K562 (cell line): ENCODE results near the gene SIGLEC11.

ENCODE experiments used
- ELF4 ChIP-seq: fragments of 450-650 bp; formaldehyde crosslinking; IDR thresholded peaks from 2 replicates; pipeline ENCODE4 v1.4.0; 2022; ENCODE audit warnings: missing genetic modification characterization
- EP300 ChIP-seq: IDR thresholded peaks from 2 replicates; pipeline ENCODE4 v1.6.1; 2012; ENCODE audit warnings: low read length, improper control_type of control experiment
- HDAC2 ChIP-seq: fragments of 450-650 bp; IDR thresholded peaks from 2 replicates; pipeline ENCODE4 v1.6.1; 2016; ENCODE audit warnings: mild to moderate bottlenecking
- HSF4 ChIP-seq: fragments of 250-450 bp; sonication (Bioruptor Pico); IDR thresholded peaks from 2 replicates; pipeline ENCODE4 v2.1.2; 2022; ENCODE audit warnings: mild to moderate bottlenecking, moderate library complexity, borderline replicate concordance
- KDM1A ChIP-seq, 2 experiments: fragments of 450-650 bp; IDR thresholded peaks; 2 replicates each; pipeline ENCODE4 v1.6.1; 2016; ENCODE audit warnings: mild to moderate bottlenecking in 2 of 2
- MXI1 ChIP-seq: IDR thresholded peaks from 2 replicates; pipeline ENCODE4 v1.6.1; 2011; ENCODE audit warnings: low read depth, mild to moderate bottlenecking, improper control_type of control experiment, low read length
- NFIC ChIP-seq: fragments of 450-650 bp; IDR thresholded peaks from 2 replicates; pipeline ENCODE4 v1.6.1; 2017; ENCODE audit warnings: mild to moderate bottlenecking, inconsistent platforms
- NFYB ChIP-seq: IDR thresholded peaks from 2 replicates; pipeline ENCODE4 v1.6.1; 2011; ENCODE audit warnings: mild to moderate bottlenecking, moderate library complexity; ENCODE audit not compliant: insufficient read length; ENCODE audit errors: extremely low read depth
- SMARCC2 ChIP-seq: fragments of 450-650 bp; IDR thresholded peaks from 2 replicates; pipeline ENCODE4 v1.6.1; 2017; ENCODE audit warnings: antibody characterized with exemption, moderate library complexity, mild to moderate bottlenecking, low read depth
- XRCC3 ChIP-seq: fragments of 450-650 bp; IDR thresholded peaks from 2 replicates; pipeline ENCODE4 v1.6.1; 2017; ENCODE audit warnings: mild to moderate bottlenecking, moderate library complexity
- ZNF830 ChIP-seq: fragments of 250-450 bp; sonication (Bioruptor Pico); IDR thresholded peaks from 2 replicates; pipeline ENCODE4 v1.5.0; 2021; ENCODE audit warnings: mild to moderate bottlenecking
- TF ChIP-seq, protein P1 (sequence below): fragments of 250-450 bp; sonication (Bioruptor Pico); IDR thresholded peaks from 2 replicates; pipeline ENCODE4 v1.5.0; 2020; ENCODE audit warnings: mild to moderate bottlenecking
- TF ChIP-seq, protein P2 (sequence below), 3 experiments: IDR thresholded peaks in 2 of 3; conservative IDR thresholded peaks in 1 of 3; 2 replicates each; pipeline ENCODE4 v1.5.1; 2011 to 2012; ENCODE audit warnings: low read length in 3 of 3, mild to moderate bottlenecking in 3 of 3, control low read depth in 2 of 3, improper control_type of control experiment in 1 of 3, inconsistent platforms in 1 of 3, low read depth in 1 of 3, mixed read lengths in 1 of 3, moderate library complexity in 1 of 3; ENCODE audit not compliant: insufficient read depth in 2 of 3
- TF ChIP-seq, protein P3 (sequence below): sonication (generic); formaldehyde crosslinking; IDR thresholded peaks from 2 replicates; pipeline ENCODE4 v1.8.1; 2022; ENCODE audit warnings: missing genetic modification reagents

DNA sequence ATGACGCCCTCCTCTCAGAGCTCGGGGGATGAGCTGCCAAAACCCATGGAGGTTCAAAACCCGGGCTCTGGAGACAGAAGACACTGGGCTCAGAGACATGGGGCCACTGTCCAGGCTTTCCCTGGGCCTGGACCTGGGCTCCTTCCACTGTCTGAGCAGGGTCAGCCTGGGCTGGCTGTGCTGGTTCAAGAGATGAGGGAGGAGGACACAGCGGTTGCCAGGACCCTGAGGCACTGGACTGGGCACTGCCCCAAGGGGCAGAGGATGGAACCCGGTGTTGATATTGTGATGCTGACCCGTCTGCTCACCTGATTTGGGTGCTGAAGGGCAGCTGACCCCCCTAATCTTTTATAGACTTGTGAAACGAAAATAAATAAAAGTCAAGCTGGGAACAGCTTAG is 14.1 kb upstream of the SIGLEC11 start:
- TF ChIP-seq HDAC2 (no peak), ZNF830 (CRISPR knock-in tag) (no peak), MXI1 (no peak), SMARCC2 (no peak), NFIC (no peak), NFYB (no peak), XRCC3 (no peak), KDM1A (IDR thresholded peaks at IDR 0.05) (no peak), EP300 (no peak), ELF4 (CRISPR knock-in tag) (no peak), HSF4 (CRISPR knock-in tag) (no peak)
- TF ChIP-seq, protein P1, sequence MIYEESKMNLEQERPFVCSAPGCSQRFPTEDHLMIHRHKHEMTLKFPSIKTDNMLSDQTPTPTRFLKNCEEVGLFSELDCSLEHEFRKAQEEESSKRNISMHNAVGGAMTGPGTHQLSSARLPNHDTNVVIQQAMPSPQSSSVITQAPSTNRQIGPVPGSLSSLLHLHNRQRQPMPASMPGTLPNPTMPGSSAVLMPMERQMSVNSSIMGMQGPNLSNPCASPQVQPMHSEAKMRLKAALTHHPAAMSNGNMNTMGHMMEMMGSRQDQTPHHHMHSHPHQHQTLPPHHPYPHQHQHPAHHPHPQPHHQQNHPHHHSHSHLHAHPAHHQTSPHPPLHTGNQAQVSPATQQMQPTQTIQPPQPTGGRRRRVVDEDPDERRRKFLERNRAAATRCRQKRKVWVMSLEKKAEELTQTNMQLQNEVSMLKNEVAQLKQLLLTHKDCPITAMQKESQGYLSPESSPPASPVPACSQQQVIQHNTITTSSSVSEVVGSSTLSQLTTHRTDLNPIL = no peak
- TF ChIP-seq, protein P2, sequence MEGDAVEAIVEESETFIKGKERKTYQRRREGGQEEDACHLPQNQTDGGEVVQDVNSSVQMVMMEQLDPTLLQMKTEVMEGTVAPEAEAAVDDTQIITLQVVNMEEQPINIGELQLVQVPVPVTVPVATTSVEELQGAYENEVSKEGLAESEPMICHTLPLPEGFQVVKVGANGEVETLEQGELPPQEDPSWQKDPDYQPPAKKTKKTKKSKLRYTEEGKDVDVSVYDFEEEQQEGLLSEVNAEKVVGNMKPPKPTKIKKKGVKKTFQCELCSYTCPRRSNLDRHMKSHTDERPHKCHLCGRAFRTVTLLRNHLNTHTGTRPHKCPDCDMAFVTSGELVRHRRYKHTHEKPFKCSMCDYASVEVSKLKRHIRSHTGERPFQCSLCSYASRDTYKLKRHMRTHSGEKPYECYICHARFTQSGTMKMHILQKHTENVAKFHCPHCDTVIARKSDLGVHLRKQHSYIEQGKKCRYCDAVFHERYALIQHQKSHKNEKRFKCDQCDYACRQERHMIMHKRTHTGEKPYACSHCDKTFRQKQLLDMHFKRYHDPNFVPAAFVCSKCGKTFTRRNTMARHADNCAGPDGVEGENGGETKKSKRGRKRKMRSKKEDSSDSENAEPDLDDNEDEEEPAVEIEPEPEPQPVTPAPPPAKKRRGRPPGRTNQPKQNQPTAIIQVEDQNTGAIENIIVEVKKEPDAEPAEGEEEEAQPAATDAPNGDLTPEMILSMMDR (IDR thresholded peaks at IDR 0.05 in 2 of 3, conservative IDR thresholded peaks at IDR 0.05 in 1 of 3; ENCODE audit: insufficient read depth in 2 of 3, low read depth in 1 of 3, low read length in 3 of 3) = no peak
- TF ChIP-seq, protein P3, sequence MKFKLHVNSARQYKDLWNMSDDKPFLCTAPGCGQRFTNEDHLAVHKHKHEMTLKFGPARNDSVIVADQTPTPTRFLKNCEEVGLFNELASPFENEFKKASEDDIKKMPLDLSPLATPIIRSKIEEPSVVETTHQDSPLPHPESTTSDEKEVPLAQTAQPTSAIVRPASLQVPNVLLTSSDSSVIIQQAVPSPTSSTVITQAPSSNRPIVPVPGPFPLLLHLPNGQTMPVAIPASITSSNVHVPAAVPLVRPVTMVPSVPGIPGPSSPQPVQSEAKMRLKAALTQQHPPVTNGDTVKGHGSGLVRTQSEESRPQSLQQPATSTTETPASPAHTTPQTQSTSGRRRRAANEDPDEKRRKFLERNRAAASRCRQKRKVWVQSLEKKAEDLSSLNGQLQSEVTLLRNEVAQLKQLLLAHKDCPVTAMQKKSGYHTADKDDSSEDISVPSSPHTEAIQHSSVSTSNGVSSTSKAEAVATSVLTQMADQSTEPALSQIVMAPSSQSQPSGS (CRISPR knock-in tag) = no peak
